ENCODE results near the gene PACSIN3. TPM values are rescaled to one million over a fixed set of nuclear protein-coding genes. Genes with fewer than 3 reads are reported as not detected.

PACSIN3 gene
- total RNA-seq, 1 donor: 12.7 TPM

DNA sequence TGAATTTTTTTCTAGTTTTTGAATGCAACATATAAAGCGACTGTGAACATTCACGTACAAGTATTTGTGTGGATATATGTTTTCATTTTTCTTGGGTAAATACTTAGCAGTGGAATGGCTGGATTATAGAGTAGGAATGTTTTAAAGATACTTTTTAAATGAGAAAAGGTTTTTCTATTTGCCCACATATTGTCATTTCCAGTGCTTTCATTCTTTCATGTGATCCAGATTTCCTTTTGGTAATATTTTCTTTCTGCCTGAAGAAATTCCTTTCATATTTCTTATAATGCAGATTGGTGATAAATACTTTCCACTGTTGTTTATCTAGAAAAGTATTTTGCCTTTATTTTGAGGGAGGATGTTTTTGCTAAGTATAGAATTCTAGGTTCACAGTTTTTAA lies 36.5 kb upstream of the PACSIN3 start:
- peaks cover 12% of the 10 kb centered on the region for H3K79me2 ChIP-seq (ENCODE audit: insufficient read depth, low read length)

DNA sequence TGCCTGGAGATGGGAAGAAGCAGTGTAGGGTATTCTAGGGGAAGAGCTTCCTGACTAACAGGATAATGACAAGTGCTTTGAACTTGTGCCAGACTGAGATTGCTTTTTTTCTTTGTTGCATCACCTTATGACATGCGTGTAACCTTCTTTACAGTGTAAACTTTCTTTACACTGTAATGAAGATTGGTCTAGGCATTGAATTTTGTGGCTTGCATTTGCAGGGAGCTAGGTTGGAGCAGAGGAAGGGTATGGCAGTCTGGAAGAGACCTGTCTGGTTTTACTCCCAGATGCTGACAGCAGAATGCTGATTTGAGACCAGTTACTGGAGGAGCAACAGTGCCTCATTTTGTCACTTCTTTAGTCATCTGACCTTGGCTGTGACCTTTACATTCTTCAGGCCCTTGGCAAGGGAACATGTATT lies 34.2 kb upstream of the PACSIN3 start:
- H3K27ac ChIP-seq (ENCODE audit: low read depth, low read length): peak overlapping the region; percentile 65
- H3K4me1 ChIP-seq (ENCODE audit: insufficient read depth, low read length): peaks cover 25% of the 10 kb centered on the region
- H4K20me1 ChIP-seq (ENCODE audit: insufficient read depth, low read length): peaks cover 5% of the 10 kb centered on the region
- no peak overlapping the region for H2AFZ ChIP-seq (ENCODE audit: low read length)
- peak overlapping the region; percentile 29 for H3K4me2 ChIP-seq (ENCODE audit: insufficient read depth, low read length)
- no peaks in the 10 kb centered on the region for H3K27me3 ChIP-seq (ENCODE audit: insufficient read depth, low read length)
- H3K4me3 ChIP-seq (ENCODE audit: insufficient read depth, low read length): no peak overlapping the region
- H3K36me3 ChIP-seq (ENCODE audit: insufficient read depth, low read length): peaks cover 11% of the 10 kb centered on the region
- H3K79me2 ChIP-seq (ENCODE audit: insufficient read depth, low read length): peaks cover 17% of the 10 kb centered on the region
- no peak for DNase-seq (ENCODE audit: insufficient read length, low spot score, missing footprints)
- no peaks in the 10 kb centered on the region for H3K9me3 ChIP-seq (ENCODE audit: low read depth, low read length)
- TF ChIP-seq, protein P1, sequence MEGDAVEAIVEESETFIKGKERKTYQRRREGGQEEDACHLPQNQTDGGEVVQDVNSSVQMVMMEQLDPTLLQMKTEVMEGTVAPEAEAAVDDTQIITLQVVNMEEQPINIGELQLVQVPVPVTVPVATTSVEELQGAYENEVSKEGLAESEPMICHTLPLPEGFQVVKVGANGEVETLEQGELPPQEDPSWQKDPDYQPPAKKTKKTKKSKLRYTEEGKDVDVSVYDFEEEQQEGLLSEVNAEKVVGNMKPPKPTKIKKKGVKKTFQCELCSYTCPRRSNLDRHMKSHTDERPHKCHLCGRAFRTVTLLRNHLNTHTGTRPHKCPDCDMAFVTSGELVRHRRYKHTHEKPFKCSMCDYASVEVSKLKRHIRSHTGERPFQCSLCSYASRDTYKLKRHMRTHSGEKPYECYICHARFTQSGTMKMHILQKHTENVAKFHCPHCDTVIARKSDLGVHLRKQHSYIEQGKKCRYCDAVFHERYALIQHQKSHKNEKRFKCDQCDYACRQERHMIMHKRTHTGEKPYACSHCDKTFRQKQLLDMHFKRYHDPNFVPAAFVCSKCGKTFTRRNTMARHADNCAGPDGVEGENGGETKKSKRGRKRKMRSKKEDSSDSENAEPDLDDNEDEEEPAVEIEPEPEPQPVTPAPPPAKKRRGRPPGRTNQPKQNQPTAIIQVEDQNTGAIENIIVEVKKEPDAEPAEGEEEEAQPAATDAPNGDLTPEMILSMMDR (IDR thresholded peaks at IDR 0.05; ENCODE audit: extremely low read depth, low read depth, low read length): no peak

More for the DNA sequence above, 36.5 kb upstream of the PACSIN3 start:
- H2AFZ ChIP-seq (ENCODE audit: low read length): no peak overlapping the region
- H3K9me3 ChIP-seq (ENCODE audit: low read depth, low read length): no peaks in the 10 kb centered on the region
- DNase-seq (ENCODE audit: insufficient read length, low spot score, missing footprints): no peak
- H3K4me2 ChIP-seq (ENCODE audit: insufficient read depth, low read length): no peak overlapping the region
- H4K20me1 ChIP-seq (ENCODE audit: insufficient read depth, low read length): peaks cover 5% of the 10 kb centered on the region
- peaks cover 26% of the 10 kb centered on the region for H3K36me3 ChIP-seq (ENCODE audit: insufficient read depth, low read length)
- no peaks in the 10 kb centered on the region for H3K27me3 ChIP-seq (ENCODE audit: insufficient read depth, low read length)
- peak overlapping the region; percentile 32 for H3K27ac ChIP-seq (ENCODE audit: low read depth, low read length)
- TF ChIP-seq, protein P1 (IDR thresholded peaks at IDR 0.05; ENCODE audit: extremely low read depth, low read depth, low read length): no peak
- H3K4me1 ChIP-seq (ENCODE audit: insufficient read depth, low read length): peaks cover 11% of the 10 kb centered on the region
- H3K4me3 ChIP-seq (ENCODE audit: insufficient read depth, low read length): no peak overlapping the region

GRCh38 chr11:47216121-47216798 lies 30.0 kb upstream of the PACSIN3 start:
- H3K4me2 ChIP-seq (ENCODE audit: insufficient read depth, low read length): peak overlapping the region; percentile 100
- no peaks in the 10 kb centered on the region for H3K27me3 ChIP-seq (ENCODE audit: insufficient read depth, low read length)
- H3K36me3 ChIP-seq (ENCODE audit: insufficient read depth, low read length): peaks cover 4% of the 10 kb centered on the region
- peaks cover 31% of the 10 kb centered on the region for H3K4me1 ChIP-seq (ENCODE audit: insufficient read depth, low read length)
- H4K20me1 ChIP-seq (ENCODE audit: insufficient read depth, low read length): peaks cover 5% of the 10 kb centered on the region
- H3K27ac ChIP-seq (ENCODE audit: low read depth, low read length): peak overlapping the region; percentile 93
- TF ChIP-seq, protein P1 (IDR thresholded peaks at IDR 0.05; ENCODE audit: extremely low read depth, low read depth, low read length): no peak
- H3K79me2 ChIP-seq (ENCODE audit: insufficient read depth, low read length): peaks cover 22% of the 10 kb centered on the region
- H3K9me3 ChIP-seq (ENCODE audit: low read depth, low read length): no peaks in the 10 kb centered on the region
- peak; percentile 92 for DNase-seq (ENCODE audit: insufficient read length, low spot score, missing footprints)
- peak overlapping the region; percentile 83 for H3K4me3 ChIP-seq (ENCODE audit: insufficient read depth, low read length)
- H2AFZ ChIP-seq (ENCODE audit: low read length): no peak overlapping the region

DNA sequence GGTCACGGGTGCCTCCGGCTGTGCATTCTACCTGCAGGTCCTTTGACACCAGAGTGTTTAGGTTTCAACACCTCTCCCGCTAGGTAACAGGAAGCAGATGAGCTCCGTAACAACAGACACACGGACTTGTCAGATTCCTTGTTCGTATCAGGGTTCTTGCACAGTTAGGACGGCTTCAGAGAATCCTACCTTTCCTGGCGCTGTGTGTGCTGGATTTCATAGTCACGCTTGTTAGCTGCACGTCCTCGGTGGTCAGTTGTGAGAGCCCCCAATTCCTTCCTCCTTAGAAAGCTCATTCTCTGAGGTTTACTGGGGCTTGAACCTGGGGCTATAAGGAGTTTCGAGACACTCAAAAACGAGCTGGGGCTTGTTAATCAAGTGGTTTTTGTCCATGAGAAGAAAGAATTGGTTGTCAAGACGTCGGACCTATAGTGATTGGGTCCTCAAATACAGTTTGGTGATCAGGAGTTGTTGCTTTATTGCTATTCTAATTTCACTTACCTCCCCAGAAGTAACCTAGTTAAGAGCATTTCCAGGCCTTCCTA lies 29.2 kb upstream of the PACSIN3 start:
- peaks cover 28% of the 10 kb centered on the region for H3K4me1 ChIP-seq (ENCODE audit: insufficient read depth, low read length)
- H3K27ac ChIP-seq (ENCODE audit: low read depth, low read length): peak overlapping the region; percentile 93
- peak overlapping the region; percentile 83 for H3K4me3 ChIP-seq (ENCODE audit: insufficient read depth, low read length)
- H3K36me3 ChIP-seq (ENCODE audit: insufficient read depth, low read length): peaks cover 4% of the 10 kb centered on the region
- H2AFZ ChIP-seq (ENCODE audit: low read length): peak overlapping the region; percentile 89
- peaks cover 22% of the 10 kb centered on the region for H3K79me2 ChIP-seq (ENCODE audit: insufficient read depth, low read length)
- no peak for DNase-seq (ENCODE audit: insufficient read length, low spot score, missing footprints)
- H3K4me2 ChIP-seq (ENCODE audit: insufficient read depth, low read length): peak overlapping the region; percentile 100
- TF ChIP-seq, protein P1 (IDR thresholded peaks at IDR 0.05; ENCODE audit: extremely low read depth, low read depth, low read length): no peak
- no peaks in the 10 kb centered on the region for H3K9me3 ChIP-seq (ENCODE audit: low read depth, low read length)
- H3K27me3 ChIP-seq (ENCODE audit: insufficient read depth, low read length): no peaks in the 10 kb centered on the region
- H4K20me1 ChIP-seq (ENCODE audit: insufficient read depth, low read length): peaks cover 5% of the 10 kb centered on the region
